ENCODE measurements around the gene SCAMP2.

DNA sequence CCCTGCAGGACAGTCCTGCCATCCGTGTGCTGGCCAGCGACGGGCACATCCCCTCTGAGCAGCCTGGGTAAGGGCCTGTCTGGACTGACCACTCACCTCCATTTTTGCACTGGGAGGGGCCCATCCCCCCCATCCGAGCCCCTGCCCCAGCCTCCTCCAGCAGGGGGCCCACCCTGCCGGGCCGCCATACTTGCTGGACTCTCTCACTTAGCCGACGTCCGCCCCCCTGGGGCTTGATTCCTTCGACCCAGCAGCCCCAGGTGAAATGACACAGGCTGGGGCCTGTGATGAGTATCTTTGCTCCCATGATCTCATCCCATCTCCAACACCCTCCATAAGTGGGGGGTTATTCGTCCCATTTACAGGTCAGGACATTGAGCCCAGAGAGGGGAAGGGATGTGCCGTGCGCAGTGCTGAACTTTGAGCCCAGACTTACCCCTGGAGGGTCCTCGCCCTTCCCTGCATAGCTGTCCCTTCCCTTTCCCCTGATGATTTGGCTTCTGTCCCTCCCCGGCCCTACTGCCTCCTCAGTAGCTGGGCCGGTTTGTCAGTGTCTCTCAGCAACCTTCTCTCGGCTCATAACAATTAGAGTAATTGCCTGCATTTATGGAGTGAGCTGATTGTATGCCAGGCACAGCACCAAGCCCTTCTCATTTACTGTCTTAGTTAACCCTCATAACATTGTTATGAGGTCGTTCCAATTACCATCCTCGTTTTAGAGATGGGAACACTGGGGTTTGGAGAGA lies 56.4 kb downstream of the SCAMP2 start:
- TF ChIP-seq ZBTB34 (CRISPR knock-in tag; IDR thresholded peaks at IDR 0.05) (no peak), PRDM15 (CRISPR knock-in tag; IDR thresholded peaks at IDR 0.05) (no peak), ATF3 (CRISPR knock-in tag; IDR thresholded peaks at IDR 0.05) (no peak), HNRNPK (IDR thresholded peaks at IDR 0.05; ENCODE audit: low read depth, low read length, poor library complexity, severe bottlenecking) (no peak)

Data from HepG2 (cell line).